ENCODE data around the gene CYS1. TPM values are rescaled to one million over a fixed set of nuclear protein-coding genes. Genes with fewer than 3 reads are reported as not detected.

The CYS1 gene
- total RNA-seq, 2 experiments from 2014 or later = 0.68 TPM; not detected in 1

DNA sequence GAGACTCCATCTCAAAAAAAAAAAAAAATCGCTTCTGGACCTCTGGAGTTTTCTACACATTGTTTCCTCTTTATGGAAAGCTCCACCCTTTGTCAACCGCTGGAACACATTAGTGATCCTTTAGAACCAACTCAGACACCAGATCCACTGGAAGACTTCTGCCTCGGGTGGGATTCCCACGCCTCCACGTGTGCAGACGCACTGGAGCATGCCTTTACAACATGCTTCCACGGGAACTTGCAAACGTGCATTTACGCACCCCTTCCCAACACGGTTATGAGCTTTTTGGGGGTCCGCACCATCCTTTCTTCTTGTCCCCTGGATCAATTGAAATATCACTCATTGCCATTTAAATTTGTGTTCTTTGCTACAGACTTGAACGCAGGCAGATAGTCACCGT is 5.1 kb downstream of the CYS1 start:
- intact Hi-C loops (cut with micrococcal nuclease; ENCODE audit: unreplicated experiment) = no loop called here
- TF ChIP-seq, protein P1, sequence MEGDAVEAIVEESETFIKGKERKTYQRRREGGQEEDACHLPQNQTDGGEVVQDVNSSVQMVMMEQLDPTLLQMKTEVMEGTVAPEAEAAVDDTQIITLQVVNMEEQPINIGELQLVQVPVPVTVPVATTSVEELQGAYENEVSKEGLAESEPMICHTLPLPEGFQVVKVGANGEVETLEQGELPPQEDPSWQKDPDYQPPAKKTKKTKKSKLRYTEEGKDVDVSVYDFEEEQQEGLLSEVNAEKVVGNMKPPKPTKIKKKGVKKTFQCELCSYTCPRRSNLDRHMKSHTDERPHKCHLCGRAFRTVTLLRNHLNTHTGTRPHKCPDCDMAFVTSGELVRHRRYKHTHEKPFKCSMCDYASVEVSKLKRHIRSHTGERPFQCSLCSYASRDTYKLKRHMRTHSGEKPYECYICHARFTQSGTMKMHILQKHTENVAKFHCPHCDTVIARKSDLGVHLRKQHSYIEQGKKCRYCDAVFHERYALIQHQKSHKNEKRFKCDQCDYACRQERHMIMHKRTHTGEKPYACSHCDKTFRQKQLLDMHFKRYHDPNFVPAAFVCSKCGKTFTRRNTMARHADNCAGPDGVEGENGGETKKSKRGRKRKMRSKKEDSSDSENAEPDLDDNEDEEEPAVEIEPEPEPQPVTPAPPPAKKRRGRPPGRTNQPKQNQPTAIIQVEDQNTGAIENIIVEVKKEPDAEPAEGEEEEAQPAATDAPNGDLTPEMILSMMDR (conservative IDR thresholded peaks at IDR 0.05; ENCODE audit: low read length) = no peak
- no peak for TF ChIP-seq EZH2phosphoT487 (IDR thresholded peaks at IDR 0.05; ENCODE audit: borderline replicate concordance, low read depth, low read length)
- H2AFZ ChIP-seq (ENCODE audit: low read length) = no peak overlapping the region
- no peak overlapping the region for H3K4me2 ChIP-seq (ENCODE audit: low read length)
- peaks cover 26% of the 10 kb centered on the region for H3K4me1 ChIP-seq (ENCODE audit: insufficient read depth, low read length, poor library complexity, severe bottlenecking)
- no peaks in the 10 kb centered on the region for H3K9me3 ChIP-seq (ENCODE audit: low read length)
- ChIA-PET POLR2A (interaction anchor here (0.7 to 0.8 kb wide), 3 partner anchors 9 to 210 kb away, joined by 3 read pairs; no protein-coding TSS in a partner anchor), CTCF (ENCODE audit: unreplicated experiment) (no interaction called here)
- no peak overlapping the region for H3K4me3 ChIP-seq (ENCODE audit: low read depth, low read length, poor library complexity, severe bottlenecking)
- H3K36me3 ChIP-seq (ENCODE audit: insufficient read depth, low read length) = no peaks in the 10 kb centered on the region
- H4K20me1 ChIP-seq (ENCODE audit: insufficient read depth, low read length) = no peaks in the 10 kb centered on the region
- DNase-seq (ENCODE audit: low spot score) = no peak
- no peak overlapping the region for H3K27ac ChIP-seq (ENCODE audit: low read depth, low read length, poor library complexity, severe bottlenecking)
- H3K9me2 ChIP-seq (ENCODE audit: insufficient read depth, low read length) = no peaks in the 10 kb centered on the region
- no peaks in the 10 kb centered on the region for H3K79me2 ChIP-seq (ENCODE audit: insufficient read depth, low read depth, low read length)
- no TSS peak for BruUV-seq (replicated peaks)

DNA sequence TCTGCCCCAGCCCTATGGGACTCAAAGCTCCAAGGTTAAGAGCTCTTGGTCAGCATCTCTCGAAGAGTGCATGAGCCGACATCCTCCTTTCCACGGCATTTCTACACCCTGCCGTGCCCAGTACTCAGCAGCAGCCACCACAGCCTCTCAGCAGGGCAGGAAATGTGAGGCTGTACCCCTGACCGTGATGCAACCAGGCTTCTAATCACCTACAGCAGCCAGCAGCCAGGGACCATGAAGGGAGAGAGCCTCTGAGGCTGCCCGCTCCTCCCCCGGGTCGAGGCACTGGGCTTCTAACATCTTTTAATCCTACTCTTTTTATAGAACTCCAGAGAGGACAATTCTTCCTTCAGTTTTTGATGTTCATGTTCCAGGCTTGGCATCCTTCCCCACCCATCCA is 6.5 kb downstream of the CYS1 start:
- TF ChIP-seq, protein P1 (conservative IDR thresholded peaks at IDR 0.05; ENCODE audit: low read length) = no peak
- no peak for TF ChIP-seq EZH2phosphoT487 (IDR thresholded peaks at IDR 0.05; ENCODE audit: borderline replicate concordance, low read depth, low read length)
- no peak for DNase-seq (ENCODE audit: low spot score)
- Histone ChIP-seq H2AFZ (ENCODE audit: low read length) (no peak overlapping the region), H3K4me1 (ENCODE audit: insufficient read depth, low read length, poor library complexity, severe bottlenecking) (peaks cover 17% of the 10 kb centered on the region), H3K27ac (ENCODE audit: low read depth, low read length, poor library complexity, severe bottlenecking) (no peak overlapping the region), H4K20me1 (ENCODE audit: insufficient read depth, low read length) (no peaks in the 10 kb centered on the region), H3K4me3 (ENCODE audit: low read depth, low read length, poor library complexity, severe bottlenecking) (no peak overlapping the region), H3K9me2 (ENCODE audit: insufficient read depth, low read length) (no peaks in the 10 kb centered on the region), H3K36me3 (ENCODE audit: insufficient read depth, low read length) (no peaks in the 10 kb centered on the region), H3K79me2 (ENCODE audit: insufficient read depth, low read depth, low read length) (no peaks in the 10 kb centered on the region), H3K9me3 (ENCODE audit: low read length) (no peaks in the 10 kb centered on the region), H3K4me2 (ENCODE audit: low read length) (no peak overlapping the region)
- intact Hi-C loops (cut with micrococcal nuclease; ENCODE audit: unreplicated experiment) = loop anchor here (2.0 kb wide), 1 partner anchor 47 kb away; no protein-coding TSS in a partner anchor
- no TSS peak for BruUV-seq (replicated peaks)
- CTCF ChIA-PET (ENCODE audit: unreplicated experiment) = interaction anchor here (2.4 to 3.0 kb wide), 2 partner anchors 9 to 24 kb away, joined by 11 to 23 read pairs; no protein-coding TSS in a partner anchor
- POLR2A ChIA-PET = interaction anchor here (0.6 to 1.2 kb wide), 4 partner anchors 9 to 91 kb away, joined by 3 to 6 read pairs (median 3); no protein-coding TSS in a partner anchor
